HG02623 (cell line): ENCODE results near the gene MAPKAP1.

Experiments used
- ATAC-seq: cut with Tn5 transposase; IDR thresholded peaks from one replicate; pipeline ENCODE4 v1.9.1; 2021; ENCODE audit warnings: moderate library complexity; ENCODE audit not compliant: unreplicated experiment

Gene MAPKAP1

GRCh38 chr9:125646217-125646616 is 60.8 kb downstream of the MAPKAP1 start:
- ATAC-seq, result no peak

GRCh38 chr9:125644819-125645507 is 62.0 kb downstream of the MAPKAP1 start:
- ATAC-seq, result no peak

GRCh38 chr9:125642311-125642710 is 64.7 kb downstream of the MAPKAP1 start:
- no peak for ATAC-seq

- ATAC-seq, result no peak
Observed at GRCh38 chr9:125639057-125639456, 68.0 kb downstream of the MAPKAP1 start.

GRCh38 chr9:125638239-125639045 is 68.6 kb downstream of the MAPKAP1 start:
- no peak for ATAC-seq

- no peak for ATAC-seq
Observed at GRCh38 chr9:125637241-125637640, 69.8 kb downstream of the MAPKAP1 start.

- ATAC-seq, result no peak
Observed at GRCh38 chr9:125635888-125636287, 71.1 kb downstream of the MAPKAP1 start.

- no peak for ATAC-seq
Observed at GRCh38 chr9:125634040-125634717, 72.8 kb downstream of the MAPKAP1 start.

- no peak for ATAC-seq
Observed at GRCh38 chr9:125633116-125633745, 73.8 kb downstream of the MAPKAP1 start.

GRCh38 chr9:125632321-125633115 is 74.5 kb downstream of the MAPKAP1 start:
- ATAC-seq, result peak; percentile 47

GRCh38 chr9:125631391-125632085 is 75.5 kb downstream of the MAPKAP1 start:
- ATAC-seq, result no peak

GRCh38 chr9:125630436-125630835 is 76.6 kb downstream of the MAPKAP1 start:
- ATAC-seq, result no peak

GRCh38 chr9:125629446-125629845 is 77.6 kb downstream of the MAPKAP1 start:
- ATAC-seq, result no peak

- ATAC-seq, result no peak
Observed at GRCh38 chr9:125626187-125626586, 80.8 kb downstream of the MAPKAP1 start.

GRCh38 chr9:125621170-125621569 is 85.8 kb downstream of the MAPKAP1 start:
- ATAC-seq, result no peak

- ATAC-seq, result no peak
Observed at GRCh38 chr9:125620216-125620615, 86.8 kb downstream of the MAPKAP1 start.

GRCh38 chr9:125617087-125617486 is 89.9 kb downstream of the MAPKAP1 start:
- no peak for ATAC-seq

- ATAC-seq, result no peak
Observed at GRCh38 chr9:125613141-125613540, 93.9 kb downstream of the MAPKAP1 start.

GRCh38 chr9:125612616-125613015 is 94.4 kb downstream of the MAPKAP1 start:
- ATAC-seq, result no peak
